Ectodermal cell (in vitro differentiated cells): ENCODE measurements around the gene ZNF473.

Experiments used
- H3K27ac ChIP-seq: 2 replicates; pipeline ENCODE4 v1.7.0; 2013; ENCODE audit warnings: mild to moderate bottlenecking, low read depth, low read length; ENCODE audit not compliant: insufficient read depth, poor library complexity, severe bottlenecking
- H3K27me3 ChIP-seq: 2 replicates; pipeline ENCODE4 v1.7.0; 2013; ENCODE audit warnings: mild to moderate bottlenecking, low read length; ENCODE audit not compliant: insufficient read depth, control insufficient read depth, poor library complexity, severe bottlenecking
- H3K36me3 ChIP-seq: one replicate; pipeline ENCODE4 v1.7.0; 2013; ENCODE audit warnings: low read length; ENCODE audit not compliant: control insufficient read depth, insufficient read depth
- H3K4me1 ChIP-seq: one replicate; pipeline ENCODE4 v1.7.0; 2013; ENCODE audit warnings: low read length; ENCODE audit not compliant: control insufficient read depth, insufficient read depth
- H3K4me3 ChIP-seq: 2 replicates; pipeline ENCODE4 v1.7.0; 2013; ENCODE audit warnings: low read depth, low read length, control low read depth; ENCODE audit not compliant: insufficient read depth
- H3K9me3 ChIP-seq: 2 replicates; pipeline ENCODE4 v1.7.0; 2013; ENCODE audit warnings: mild to moderate bottlenecking, low read length, moderate library complexity; ENCODE audit not compliant: control insufficient read depth
- WGBS, 2 experiments: methylation state at CpG; one replicate each; pipeline ENCODE4 v1.1.7; 2013; ENCODE audit warnings: missing lambda C conversion rate in 2 of 2; 5-methylcytosine and 5-hydroxymethylcytosine counted together

ZNF473 gene

DNA sequence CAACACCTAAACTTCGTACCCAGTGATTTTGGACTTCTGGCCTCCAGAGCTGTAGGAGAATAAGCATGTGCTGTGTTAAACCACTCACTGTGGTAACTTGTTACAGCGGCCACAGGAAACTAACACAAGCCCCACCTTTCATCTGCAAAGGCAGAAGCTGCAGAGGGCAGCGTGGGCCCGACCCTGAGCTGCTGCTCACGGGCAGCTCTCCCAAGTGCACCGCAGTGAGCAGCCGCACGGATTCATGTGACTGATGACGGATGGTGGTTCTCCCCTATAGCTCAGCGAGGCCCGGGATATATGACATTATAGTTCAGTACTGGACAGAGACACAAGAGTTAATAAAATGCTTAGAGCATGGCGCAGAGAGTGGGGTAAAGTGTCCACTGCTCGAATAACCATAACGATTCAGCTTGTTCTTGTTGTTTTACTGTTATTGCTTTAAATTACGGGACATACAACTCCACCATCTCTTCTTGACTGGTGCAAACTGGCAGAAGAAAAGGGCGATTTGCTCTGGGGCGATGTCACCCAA is 22.5 kb upstream of the ZNF473 start:
- Histone ChIP-seq H3K27ac (no peak overlapping the region), H3K9me3 (no peaks in the 10 kb centered on the region), H3K27me3 (no peaks in the 10 kb centered on the region), H3K4me1 (no peaks in the 10 kb centered on the region), H3K36me3 (peaks cover 7% of the 10 kb centered on the region), H3K4me3 (no peak overlapping the region)
- WGBS, 2 experiments, result 96% methylated on average over 17 of the region's 17 CpGs

DNA sequence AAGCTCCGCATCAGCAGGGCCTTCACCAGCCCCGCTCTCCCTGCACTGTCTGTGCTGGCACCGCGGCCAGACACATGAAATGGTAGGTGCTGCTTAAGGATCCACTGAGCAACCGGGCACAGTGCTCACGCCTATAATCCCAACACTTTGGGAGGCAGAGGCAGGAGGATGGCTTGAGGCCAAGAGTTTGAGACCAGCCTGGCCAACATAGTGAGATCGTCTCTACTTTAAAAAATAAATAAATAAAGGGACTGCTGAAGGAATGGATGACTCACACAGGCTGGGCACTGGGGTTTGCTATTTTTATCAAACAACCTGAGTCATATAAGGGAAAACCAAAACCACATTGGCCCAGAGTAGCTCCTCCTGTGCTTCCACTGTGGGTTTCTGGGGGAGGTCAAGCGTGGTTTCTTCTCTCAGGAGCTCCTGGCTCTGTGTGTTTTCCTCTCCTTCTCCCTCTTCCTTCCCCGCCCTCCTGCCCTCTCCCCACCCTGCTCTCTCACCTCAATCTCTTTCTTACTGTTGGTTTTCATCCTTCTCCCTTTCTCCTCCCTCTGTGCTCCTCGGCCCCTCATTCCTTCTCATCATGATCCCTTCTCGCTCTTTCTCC is 21.9 kb upstream of the ZNF473 start:
- H3K4me3 ChIP-seq, result no peak overlapping the region
- peaks cover 11% of the 10 kb centered on the region for H3K36me3 ChIP-seq

DNA sequence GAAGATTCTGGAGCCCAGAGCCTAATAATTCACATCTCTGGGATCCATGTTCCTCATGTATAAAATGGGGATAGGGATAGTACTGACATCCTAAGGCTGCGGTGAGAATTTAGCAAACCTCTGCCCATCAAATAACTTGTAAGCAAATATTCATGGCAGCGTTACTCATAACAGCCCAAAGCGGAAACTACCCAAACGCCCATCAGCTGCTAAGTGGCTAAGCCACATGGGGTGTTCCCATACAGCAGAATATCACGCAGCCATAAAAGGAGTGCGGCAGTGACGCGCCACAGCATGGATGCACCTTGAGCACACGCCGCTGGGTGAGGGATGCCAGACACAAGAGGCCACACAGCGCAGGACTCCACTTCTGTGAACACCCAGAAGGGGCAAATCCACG is 20.4 kb upstream of the ZNF473 start:
- peaks cover 13% of the 10 kb centered on the region for H3K36me3 ChIP-seq
- no peaks in the 10 kb centered on the region for H3K4me1 ChIP-seq
- no peak overlapping the region for H3K4me3 ChIP-seq
- no peak overlapping the region for H3K27ac ChIP-seq
- no peaks in the 10 kb centered on the region for H3K9me3 ChIP-seq
- no peaks in the 10 kb centered on the region for H3K27me3 ChIP-seq
- WGBS, 2 experiments, result 96 to 98% methylated on average over 12 of the region's 12 CpGs

More for the DNA sequence above, 21.9 kb upstream of the ZNF473 start:
- Histone ChIP-seq H3K4me1 (no peaks in the 10 kb centered on the region), H3K27me3 (no peaks in the 10 kb centered on the region), H3K9me3 (no peaks in the 10 kb centered on the region), H3K27ac (no peak overlapping the region)
- WGBS, 2 experiments, result 93 to 95% methylated on average over 11 of the region's 11 CpGs

DNA sequence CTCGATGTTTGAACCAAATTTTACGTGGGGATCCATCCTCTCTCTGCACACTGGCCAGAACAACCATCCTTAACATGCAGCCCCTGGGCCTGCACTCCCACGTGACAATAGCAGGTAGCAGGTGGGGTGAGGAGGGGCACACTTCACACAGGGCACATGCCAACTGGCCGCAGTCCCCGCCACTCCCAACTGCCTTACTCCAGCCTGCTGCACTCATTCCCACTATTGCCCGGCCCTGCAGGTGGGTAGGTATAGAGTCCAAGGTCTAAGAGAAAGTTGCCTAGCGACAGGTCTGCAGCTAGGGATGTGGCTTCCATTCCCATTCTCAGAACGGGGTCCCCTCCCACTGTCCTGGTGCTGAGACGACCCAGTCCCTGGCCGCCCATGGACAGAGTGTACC is 18.6 kb upstream of the ZNF473 start:
- Histone ChIP-seq H3K27ac (no peak overlapping the region), H3K36me3 (peaks cover 13% of the 10 kb centered on the region), H3K9me3 (no peaks in the 10 kb centered on the region), H3K4me3 (no peak overlapping the region), H3K27me3 (no peaks in the 10 kb centered on the region), H3K4me1 (no peaks in the 10 kb centered on the region)
- WGBS, 2 experiments, result 91 to 95% methylated on average over 10 of the region's 10 CpGs

DNA sequence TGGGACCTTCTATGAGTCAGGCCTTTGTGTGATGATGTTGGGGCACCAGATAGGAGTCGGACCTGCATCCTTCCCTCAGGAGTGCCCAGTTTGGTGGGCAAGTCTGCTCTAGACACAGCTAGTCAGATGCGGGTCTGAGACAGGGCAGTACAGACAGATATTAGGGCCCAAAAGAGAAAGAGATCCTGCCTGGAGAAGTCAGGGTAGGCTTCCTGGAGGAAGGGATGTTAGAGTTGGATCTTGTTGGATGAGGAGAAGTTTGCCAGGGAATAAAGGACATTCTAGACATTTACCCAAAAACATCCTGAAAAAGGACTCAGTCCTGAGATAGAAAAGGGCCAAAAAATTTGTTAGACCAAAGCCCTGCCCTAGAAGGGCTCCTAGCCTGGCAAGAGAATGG is 17.9 kb upstream of the ZNF473 start:
- Histone ChIP-seq H3K9me3 (no peaks in the 10 kb centered on the region), H3K36me3 (peaks cover 13% of the 10 kb centered on the region), H3K4me1 (no peaks in the 10 kb centered on the region), H3K27me3 (no peaks in the 10 kb centered on the region), H3K27ac (no peak overlapping the region), H3K4me3 (no peak overlapping the region)
- 91 to 94% methylated on average over 2 of the region's 2 CpGs for WGBS, 2 experiments

DNA sequence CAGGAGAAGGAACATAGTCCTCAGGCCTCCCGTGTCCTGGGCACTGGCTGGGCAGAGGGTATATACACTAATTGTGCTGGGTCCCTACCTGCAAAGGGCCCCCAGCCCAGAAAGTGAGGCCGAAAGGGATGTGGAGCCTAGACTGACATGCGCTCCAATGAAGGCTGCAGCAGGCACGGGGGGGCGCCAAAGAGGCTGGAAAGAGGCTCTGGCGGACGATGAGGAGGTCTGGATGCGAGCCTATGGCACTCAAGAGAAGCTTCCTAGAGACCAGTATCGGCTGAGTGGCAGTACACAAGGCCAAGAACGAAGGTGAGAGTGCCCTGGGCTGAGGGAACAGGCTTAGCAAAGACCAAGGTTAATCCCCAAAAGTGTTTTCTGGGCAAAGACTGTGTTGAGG is 17.3 kb upstream of the ZNF473 start:
- WGBS, 2 experiments, result 61 to 62% methylated on average over 10 of the region's 10 CpGs
- Histone ChIP-seq H3K36me3 (peaks cover 13% of the 10 kb centered on the region), H3K27me3 (no peaks in the 10 kb centered on the region)

DNA sequence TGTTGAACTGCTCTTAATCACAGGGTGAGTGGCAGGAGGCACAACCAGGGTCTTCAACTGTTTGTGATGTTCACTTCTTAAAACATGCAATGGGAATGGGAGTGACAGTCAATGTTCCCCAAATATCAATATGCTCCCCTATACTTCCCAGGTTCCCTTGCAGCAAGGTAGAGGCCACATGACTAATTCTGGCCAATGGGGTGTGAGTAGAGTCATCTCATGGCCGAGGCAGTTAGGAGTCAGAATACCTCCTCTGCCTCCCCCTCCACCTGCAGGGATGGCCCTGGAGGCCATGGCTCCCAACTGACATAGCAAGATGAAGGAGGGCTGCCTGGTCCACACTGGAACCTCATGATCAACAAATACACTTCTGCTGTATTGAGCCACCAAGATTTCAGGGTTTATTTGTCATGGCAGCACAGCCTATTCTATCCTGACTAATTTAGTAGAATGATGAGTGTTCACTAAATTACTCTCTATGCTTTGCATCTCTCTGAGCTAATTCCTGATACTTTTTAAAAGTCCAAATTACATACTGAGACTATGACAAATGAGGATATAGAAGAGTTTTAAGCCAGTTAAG is 9.5 kb upstream of the ZNF473 start:
- Histone ChIP-seq H3K4me3 (no peak overlapping the region), H3K27ac (no peak overlapping the region), H3K4me1 (no peaks in the 10 kb centered on the region), H3K36me3 (peaks cover 23% of the 10 kb centered on the region), H3K9me3 (no peaks in the 10 kb centered on the region), H3K27me3 (no peaks in the 10 kb centered on the region)
- 92 to 97% methylated on average over 1 of the region's 1 CpG for WGBS, 2 experiments

More for the DNA sequence above, 17.3 kb upstream of the ZNF473 start:
- no peaks in the 10 kb centered on the region for H3K4me1 ChIP-seq
- no peak overlapping the region for H3K27ac ChIP-seq
- H3K4me3 ChIP-seq, result no peak overlapping the region
- no peaks in the 10 kb centered on the region for H3K9me3 ChIP-seq

DNA sequence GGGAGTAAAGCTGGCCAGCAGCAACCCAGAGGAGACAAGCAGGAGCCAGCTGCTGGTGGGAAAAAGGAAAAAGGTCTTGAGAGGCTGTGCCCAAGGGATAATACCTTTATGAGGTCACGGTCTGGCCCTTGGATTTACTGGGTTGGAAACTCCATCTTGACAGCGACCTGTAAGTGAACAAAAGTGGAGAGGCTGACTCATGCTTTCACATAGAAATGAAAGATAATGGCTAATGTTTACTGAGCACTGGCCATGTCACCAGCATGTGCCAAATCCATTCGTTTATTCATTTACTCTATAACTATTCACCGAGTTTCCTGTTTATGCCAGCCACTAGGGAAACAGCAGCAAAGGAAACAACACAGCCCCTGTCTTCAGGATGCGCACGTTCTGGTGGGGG is 5.3 kb upstream of the ZNF473 start:
- Histone ChIP-seq H3K27me3 (no peaks in the 10 kb centered on the region), H3K36me3 (peaks cover 17% of the 10 kb centered on the region), H3K9me3 (no peaks in the 10 kb centered on the region), H3K27ac (no peak overlapping the region), H3K4me1 (peaks cover 5% of the 10 kb centered on the region), H3K4me3 (no peak overlapping the region)
- WGBS, 2 experiments, result 92 to 93% methylated on average over 6 of the region's 6 CpGs

DNA sequence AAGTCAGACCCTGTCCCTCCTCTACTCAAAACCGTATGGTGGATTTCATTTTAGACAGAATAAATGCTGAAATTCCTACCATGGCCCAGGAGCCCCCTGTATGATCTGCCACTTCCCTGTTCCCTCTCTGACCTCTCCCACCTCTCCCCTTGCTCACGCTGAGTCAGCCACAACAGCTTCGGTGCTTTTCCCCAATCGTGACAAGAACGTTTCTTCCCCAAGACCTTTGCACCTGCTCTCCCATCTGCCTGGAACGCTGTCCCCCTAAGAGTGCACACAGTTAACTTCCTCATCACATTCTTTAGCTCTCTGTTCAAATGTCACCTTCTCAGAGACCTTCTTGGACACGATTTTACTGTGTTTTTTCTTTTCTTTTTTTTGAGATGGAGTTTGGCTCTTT is 3.0 kb upstream of the ZNF473 start:
- H3K27ac ChIP-seq, result no peak overlapping the region

DNA sequence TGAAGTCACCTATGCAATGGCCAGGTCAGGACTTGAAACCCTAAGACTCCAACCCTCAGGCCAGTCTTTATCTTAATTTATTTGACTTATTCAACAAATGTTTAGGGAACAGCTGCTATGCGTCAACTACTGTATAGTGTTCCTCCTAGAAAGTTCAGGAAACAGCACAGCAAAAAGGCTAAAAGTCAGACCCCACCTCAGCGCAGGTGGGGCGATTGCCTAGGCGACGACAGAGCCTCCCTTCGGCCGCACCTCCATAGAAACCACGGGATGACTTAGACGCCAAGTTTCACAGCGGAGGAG is 1.1 kb upstream of the ZNF473 start:
- WGBS, 2 experiments, result 3 to 4% methylated on average over 10 of the region's 10 CpGs
- H3K27ac ChIP-seq, result no peak overlapping the region

More for the DNA sequence above, 3.0 kb upstream of the ZNF473 start:
- no peaks in the 10 kb centered on the region for H3K27me3 ChIP-seq
- peaks cover 5% of the 10 kb centered on the region for H3K4me1 ChIP-seq
- no peaks in the 10 kb centered on the region for H3K9me3 ChIP-seq
- WGBS, 2 experiments, result 87 to 91% methylated on average over 7 of the region's 7 CpGs
- H3K4me3 ChIP-seq, result no peak overlapping the region
- H3K36me3 ChIP-seq, result no peaks in the 10 kb centered on the region

More for the DNA sequence above, 1.1 kb upstream of the ZNF473 start:
- Histone ChIP-seq H3K27me3 (no peaks in the 10 kb centered on the region), H3K9me3 (no peaks in the 10 kb centered on the region), H3K4me3 (peak overlapping the region; percentile 98), H3K36me3 (no peaks in the 10 kb centered on the region), H3K4me1 (peaks cover 5% of the 10 kb centered on the region)
